Neural progenitor cell (in vitro differentiated cells): Measurements from ENCODE around the gene BHLHA15. TPM values are rescaled to one million over a fixed set of nuclear protein-coding genes. Genes with fewer than 3 reads are reported as not detected.

Experiments
- DNase-seq: peaks from one replicate; pipeline ENCODE4 v3.0.0-alpha.2; 2016; ENCODE audit warnings: low spot score
- H2AFZ ChIP-seq: fragments of 200-600 bp; sonication (generic); replicated peaks from 2 replicates; pipeline ENCODE4 v1.6.1; 2016; ENCODE audit warnings: antibody characterized with exemption
- H3F3A ChIP-seq: fragments of 200-600 bp; sonication (generic); 2 replicates; pipeline ENCODE4 v1.6.1; 2016; ENCODE audit warnings: antibody characterized with exemption, low read depth
- H3K27ac ChIP-seq: fragments of 200-600 bp; sonication (generic); 2 replicates; pipeline ENCODE4 v1.5.1; 2016; ENCODE audit warnings: mild to moderate bottlenecking
- H3K27me3 ChIP-seq: fragments of 200-600 bp; sonication (generic); 2 replicates; pipeline ENCODE4 v1.6.1; 2016; ENCODE audit warnings: mild to moderate bottlenecking, moderate library complexity
- H3K36me3 ChIP-seq: fragments of 200-600 bp; sonication (generic); 2 replicates; pipeline ENCODE4 v1.5.1; 2016
- H3K4me1 ChIP-seq: fragments of 200-600 bp; sonication (generic); 2 replicates; pipeline ENCODE4 v1.6.1; 2016; ENCODE audit warnings: mixed run types
- H3K4me2 ChIP-seq: fragments of 200-600 bp; sonication (generic); 2 replicates; pipeline ENCODE4 v1.6.1; 2016
- H3K4me3 ChIP-seq: fragments of 200-600 bp; sonication (generic); 2 replicates; pipeline ENCODE4 v1.5.1; 2016
- H3K79me2 ChIP-seq: fragments of 200-600 bp; sonication (generic); 2 replicates; pipeline ENCODE4 v1.6.1; 2016; ENCODE audit warnings: low read depth
- H3K9ac ChIP-seq: fragments of 200-600 bp; sonication (generic); 2 replicates; pipeline ENCODE4 v1.6.1; 2016
- H3K9me3 ChIP-seq: fragments of 200-600 bp; sonication (generic); 2 replicates; pipeline ENCODE4 v1.5.1; 2016; ENCODE audit warnings: low read depth
- H4K20me1 ChIP-seq: fragments of 200-600 bp; sonication (generic); 2 replicates; pipeline ENCODE4 v1.6.1; 2016; ENCODE audit warnings: low read depth
- H3K27ac Mint-ChIP-seq: 3 replicates; pipeline ENCODE4 v1.8.0; 2021; ENCODE audit warnings: mixed read lengths
- H3K27me3 Mint-ChIP-seq: 2 replicates; pipeline ENCODE4 v1.8.0; 2022; ENCODE audit warnings: low read depth, mild to moderate bottlenecking, inconsistent platforms, moderate library complexity, mixed read lengths; ENCODE audit not compliant: insufficient read depth
- H3K36me3 Mint-ChIP-seq: 3 replicates; pipeline ENCODE4 v1.8.0; 2021; ENCODE audit warnings: mixed read lengths
- H3K4me1 Mint-ChIP-seq: 3 replicates; pipeline ENCODE4 v1.8.0; 2021; ENCODE audit warnings: mixed read lengths
- H3K4me3 Mint-ChIP-seq: 3 replicates; pipeline ENCODE4 v1.8.0; 2021; ENCODE audit warnings: mild to moderate bottlenecking, moderate library complexity, mixed read lengths
- H3K9me3 Mint-ChIP-seq: 3 replicates; pipeline ENCODE4 v1.8.0; 2020; ENCODE audit warnings: mixed read lengths
- EZH2 ChIP-seq: fragments of 200-600 bp; sonication (generic); IDR thresholded peaks from 2 replicates; pipeline ENCODE4 v1.6.1; 2017; ENCODE audit warnings: antibody characterized with exemption, mild to moderate bottlenecking, moderate library complexity
- EZH2phosphoT487 ChIP-seq: fragments of 200-600 bp; sonication (generic); IDR thresholded peaks from 2 replicates; pipeline ENCODE4 v1.6.1; 2017; ENCODE audit warnings: antibody characterized with exemption
- total RNA-seq: library from RNA; depleted of rRNA; stranded (reverse); fragments of >200 nt; gene quantifications from 2 replicates; pipeline ENCODE4 v1.2.3, GENCODE V29; 2015; ENCODE audit warnings: low replicate concordance
- TF ChIP-seq, protein P1 (sequence below): fragments of 200-600 bp; sonication (generic); IDR thresholded peaks from 2 replicates; pipeline ENCODE4 v1.5.1; 2017; ENCODE audit warnings: antibody characterized with exemption, mild to moderate bottlenecking

BHLHA15 gene
- total RNA-seq, 1 donor from 2014 or later = 0.69 TPM

DNA sequence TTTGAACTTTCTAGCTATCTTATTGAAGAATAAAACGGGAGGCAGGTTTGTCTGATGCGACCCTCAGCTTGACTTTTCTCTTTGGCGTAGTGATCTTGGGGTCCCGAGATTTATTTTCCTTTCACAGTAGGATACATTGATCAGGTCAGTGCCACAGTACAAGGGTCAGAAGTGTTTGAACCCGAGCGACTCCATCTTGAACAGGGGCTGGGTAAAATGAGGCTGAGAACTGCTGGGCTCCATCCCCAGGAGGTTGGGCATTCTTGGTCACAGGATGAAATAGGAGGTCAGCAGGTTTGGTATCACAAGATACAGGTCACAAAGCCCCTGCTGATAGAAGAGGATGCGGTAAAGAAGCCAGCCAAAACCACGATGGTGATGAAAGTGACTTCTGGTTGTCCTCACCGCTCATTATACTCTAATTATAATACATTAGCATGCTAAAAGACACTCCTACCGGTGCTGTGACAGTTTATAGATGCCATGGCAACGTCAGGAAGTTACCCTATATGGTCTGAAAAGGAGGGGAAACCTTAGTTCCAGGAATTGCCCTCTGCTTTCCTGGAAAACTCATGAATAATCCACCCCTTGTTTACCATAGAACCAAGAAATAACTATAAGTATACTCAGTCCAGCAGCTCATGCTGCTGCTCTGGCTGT lies 43.8 kb downstream of the BHLHA15 start:
- TF ChIP-seq EZH2 = no peak
- no peak for TF ChIP-seq EZH2phosphoT487
- TF ChIP-seq, protein P1, sequence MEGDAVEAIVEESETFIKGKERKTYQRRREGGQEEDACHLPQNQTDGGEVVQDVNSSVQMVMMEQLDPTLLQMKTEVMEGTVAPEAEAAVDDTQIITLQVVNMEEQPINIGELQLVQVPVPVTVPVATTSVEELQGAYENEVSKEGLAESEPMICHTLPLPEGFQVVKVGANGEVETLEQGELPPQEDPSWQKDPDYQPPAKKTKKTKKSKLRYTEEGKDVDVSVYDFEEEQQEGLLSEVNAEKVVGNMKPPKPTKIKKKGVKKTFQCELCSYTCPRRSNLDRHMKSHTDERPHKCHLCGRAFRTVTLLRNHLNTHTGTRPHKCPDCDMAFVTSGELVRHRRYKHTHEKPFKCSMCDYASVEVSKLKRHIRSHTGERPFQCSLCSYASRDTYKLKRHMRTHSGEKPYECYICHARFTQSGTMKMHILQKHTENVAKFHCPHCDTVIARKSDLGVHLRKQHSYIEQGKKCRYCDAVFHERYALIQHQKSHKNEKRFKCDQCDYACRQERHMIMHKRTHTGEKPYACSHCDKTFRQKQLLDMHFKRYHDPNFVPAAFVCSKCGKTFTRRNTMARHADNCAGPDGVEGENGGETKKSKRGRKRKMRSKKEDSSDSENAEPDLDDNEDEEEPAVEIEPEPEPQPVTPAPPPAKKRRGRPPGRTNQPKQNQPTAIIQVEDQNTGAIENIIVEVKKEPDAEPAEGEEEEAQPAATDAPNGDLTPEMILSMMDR = no peak
- no peak for DNase-seq
- Histone ChIP-seq H3K4me2 (no peak overlapping the region), H3K27me3 (no peaks in the 10 kb centered on the region), H3K27ac (no peak overlapping the region), H3K36me3 (no peaks in the 10 kb centered on the region), H3F3A (peaks cover 8% of the 10 kb centered on the region), H3K4me3 (no peak overlapping the region), H2AFZ (no peak overlapping the region), H3K4me1 (peaks cover 15% of the 10 kb centered on the region), H4K20me1 (peaks cover 8% of the 10 kb centered on the region), H3K9me3 (no peaks in the 10 kb centered on the region), H3K9ac (no peak overlapping the region), H3K79me2 (peaks cover 17% of the 10 kb centered on the region)
- peaks cover 20% of the 10 kb centered on the region for H3K4me1 Mint-ChIP-seq
- no peaks in the 10 kb centered on the region for H3K9me3 Mint-ChIP-seq
- no peak overlapping the region for H3K27ac Mint-ChIP-seq
- peaks cover 5% of the 10 kb centered on the region for H3K36me3 Mint-ChIP-seq
- H3K27me3 Mint-ChIP-seq = peaks cover 3% of the 10 kb centered on the region
- no peak overlapping the region for H3K4me3 Mint-ChIP-seq

DNA sequence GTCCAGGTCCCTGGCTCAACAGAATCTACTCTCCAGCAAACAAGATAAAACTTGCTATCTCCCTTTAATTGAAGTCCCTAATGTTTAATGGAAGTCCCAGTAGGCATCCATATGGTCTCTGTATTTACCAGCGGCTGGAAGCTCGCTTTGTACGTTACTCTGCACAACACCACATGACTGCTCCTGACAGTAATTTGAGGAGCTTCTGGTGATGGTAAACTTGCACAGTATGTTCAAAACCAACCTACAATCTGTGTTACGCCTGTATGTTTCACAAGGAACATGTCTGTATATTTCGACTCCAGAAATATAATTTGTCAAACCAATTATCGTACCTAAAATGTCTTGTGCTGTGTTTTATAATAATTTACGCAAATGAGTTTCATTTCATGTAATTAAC lies 45.2 kb downstream of the BHLHA15 start:
- H3K9me3 ChIP-seq = no peaks in the 10 kb centered on the region
- H3K27me3 Mint-ChIP-seq = peaks cover 3% of the 10 kb centered on the region
- peaks cover 11% of the 10 kb centered on the region for H3K4me1 Mint-ChIP-seq
- H3K4me3 Mint-ChIP-seq = no peak overlapping the region
- H3K79me2 ChIP-seq = peaks cover 17% of the 10 kb centered on the region
- no peak for DNase-seq
- peaks cover 3% of the 10 kb centered on the region for H3F3A ChIP-seq
- no peaks in the 10 kb centered on the region for H3K9me3 Mint-ChIP-seq
- no peak overlapping the region for H2AFZ ChIP-seq
- no peak for TF ChIP-seq EZH2
- TF ChIP-seq EZH2phosphoT487 = no peak
- TF ChIP-seq, protein P1 = no peak
- no peaks in the 10 kb centered on the region for H3K27me3 ChIP-seq
- peaks cover 5% of the 10 kb centered on the region for H3K36me3 Mint-ChIP-seq
- H3K9ac ChIP-seq = no peak overlapping the region
- H3K4me1 ChIP-seq = peaks cover 7% of the 10 kb centered on the region
- H4K20me1 ChIP-seq = peaks cover 8% of the 10 kb centered on the region
- no peak overlapping the region for H3K4me3 ChIP-seq
- no peak overlapping the region for H3K27ac ChIP-seq
- H3K4me2 ChIP-seq = no peak overlapping the region
- no peaks in the 10 kb centered on the region for H3K36me3 ChIP-seq
- H3K27ac Mint-ChIP-seq = no peak overlapping the region

DNA sequence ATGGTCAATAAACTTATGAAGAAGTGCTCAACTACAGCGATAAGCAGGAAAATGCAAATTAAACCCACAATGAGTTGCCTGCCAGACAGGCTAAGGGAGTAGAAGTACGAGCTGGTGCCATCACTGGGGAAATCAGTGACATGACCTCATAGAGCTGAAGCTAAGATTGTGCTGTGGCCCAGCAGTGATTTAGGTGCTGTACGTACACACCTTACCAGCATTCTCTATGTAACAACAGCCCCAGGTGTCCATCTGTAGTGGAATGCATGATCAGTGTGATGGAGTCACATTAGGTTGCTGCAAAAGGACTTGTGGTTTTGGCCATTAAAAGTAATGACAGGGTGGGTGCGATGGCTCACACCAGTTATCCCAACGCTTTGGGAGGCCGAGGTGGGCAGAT lies 46.5 kb downstream of the BHLHA15 start:
- Mint-ChIP-seq H3K4me1 (peaks cover 10% of the 10 kb centered on the region), H3K9me3 (no peaks in the 10 kb centered on the region), H3K36me3 (peaks cover 10% of the 10 kb centered on the region), H3K27ac (no peak overlapping the region), H3K4me3 (no peak overlapping the region), H3K27me3 (peaks cover 3% of the 10 kb centered on the region)
- no peak overlapping the region for H3K27ac ChIP-seq
- TF ChIP-seq EZH2 (no peak), EZH2phosphoT487 (no peak)
- TF ChIP-seq, protein P1 = no peak
- H3K79me2 ChIP-seq = peaks cover 13% of the 10 kb centered on the region
- no peak overlapping the region for H3K4me3 ChIP-seq
- no peak overlapping the region for H3K4me2 ChIP-seq
- peaks cover 8% of the 10 kb centered on the region for H4K20me1 ChIP-seq
- H3K9ac ChIP-seq = no peak overlapping the region
- H3K4me1 ChIP-seq = peaks cover 6% of the 10 kb centered on the region
- no peaks in the 10 kb centered on the region for H3K27me3 ChIP-seq
- H3K36me3 ChIP-seq = no peaks in the 10 kb centered on the region
- H2AFZ ChIP-seq = no peak overlapping the region
- no peak for DNase-seq
- H3F3A ChIP-seq = no peaks in the 10 kb centered on the region
- no peaks in the 10 kb centered on the region for H3K9me3 ChIP-seq

Other genes with a start within 250 kb of the BHLHA15 start
- not detected in 2 replicates for gene OCM2, start 221.2 kb upstream of the BHLHA15 start, total RNA-seq
- gene LMTK2, start 104.6 kb upstream of the BHLHA15 start, total RNA-seq = 14.1 and 18.0 TPM in 2 replicates
- 10.8 and 27.8 TPM in 2 replicates for gene TECPR1, start 40.8 kb downstream of the BHLHA15 start, total RNA-seq
- 22.2 and 26.4 TPM in 2 replicates for gene BRI3, start 70.2 kb downstream of the BHLHA15 start, total RNA-seq
- 29.5 and 35.1 TPM in 2 replicates for gene BAIAP2L1, start 189.7 kb downstream of the BHLHA15 start, total RNA-seq